Measurements from ENCODE around the gene ZBTB7B.

Gene ZBTB7B

GRCh38 chr1:155005076-155006011 is 2.7 kb downstream of the ZBTB7B start:
- DNase-seq: peak; percentile 35 to 78

GRCh38 chr1:155006601-155007101 is 4.0 kb downstream of the ZBTB7B start:
- DNase-seq: peak in 1 of 2 donors; percentile 55

GRCh38 chr1:155007251-155007828 is 4.7 kb downstream of the ZBTB7B start:
- peak; percentile 21 to 56 for DNase-seq

DNA sequence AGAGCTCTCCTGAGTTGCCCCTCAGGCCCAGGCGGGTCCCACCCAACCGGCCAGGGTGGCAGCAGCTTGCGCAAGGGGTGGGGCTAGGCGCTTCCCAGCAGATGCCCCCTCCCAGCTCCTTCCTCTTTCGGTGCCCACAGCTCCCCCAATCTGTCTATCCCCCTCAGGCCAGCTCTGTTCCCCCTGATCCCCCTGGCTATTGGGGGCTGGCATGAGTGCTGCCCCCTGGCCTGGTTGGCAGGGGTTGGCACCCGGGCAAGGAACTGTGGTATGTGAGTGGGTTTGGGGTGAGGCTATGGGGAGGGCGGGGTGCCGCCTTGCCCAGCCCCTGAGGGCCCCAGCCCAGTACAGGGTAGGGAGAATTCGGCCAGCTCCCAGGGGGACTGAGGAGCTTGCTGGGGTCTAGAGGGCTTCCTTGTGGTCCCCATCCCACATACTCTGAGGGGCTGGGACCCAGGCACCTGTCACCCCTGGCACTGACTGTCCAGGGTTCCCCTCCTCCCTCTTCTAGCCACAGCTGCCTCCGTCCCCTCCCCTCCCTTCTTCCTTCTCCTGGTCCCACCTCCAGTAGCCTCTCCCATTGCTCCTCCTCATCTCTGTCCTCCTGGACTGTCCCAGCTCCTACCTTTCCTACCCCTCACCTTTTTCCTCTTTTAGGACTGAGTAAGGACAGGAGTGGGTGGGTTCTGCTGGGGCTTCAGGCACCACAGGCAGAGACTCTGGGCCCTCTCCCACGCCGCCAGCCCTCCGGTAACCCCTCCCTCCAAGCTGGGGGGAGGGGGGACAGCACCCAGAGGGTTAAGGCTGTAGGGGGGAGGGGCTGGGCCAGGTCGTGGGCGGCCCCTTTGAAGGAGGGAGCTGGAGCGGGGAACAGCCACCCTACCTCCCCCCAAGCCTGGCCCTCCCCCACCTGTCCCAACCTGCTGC is 5.7 kb downstream of the ZBTB7B start:
- peak in 1 of 2 donors; percentile 36 for DNase-seq

GRCh38 chr1:155009221-155009711 is 6.7 kb downstream of the ZBTB7B start:
- DNase-seq: no peak

DNA sequence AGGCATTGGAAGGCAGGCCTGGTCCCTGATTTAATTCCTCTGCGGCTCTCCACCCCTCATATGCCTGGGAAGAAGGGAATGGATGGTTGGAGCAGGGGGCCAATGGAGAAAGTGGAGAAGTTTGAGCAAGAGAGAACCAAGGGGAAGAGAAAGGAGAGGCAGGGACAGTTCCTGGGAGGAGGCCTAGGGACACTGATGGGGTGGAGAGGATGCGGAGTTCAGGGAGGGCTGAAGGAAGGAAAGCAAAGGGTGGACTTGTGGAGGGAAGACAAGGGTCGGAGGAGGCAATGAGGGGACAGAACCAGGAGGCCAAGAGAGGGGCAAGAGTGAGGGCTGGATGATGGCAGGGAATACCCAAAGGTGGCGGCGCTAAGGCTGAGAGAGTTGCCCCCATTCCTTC is 7.1 kb downstream of the ZBTB7B start:
- no peak for DNase-seq

GRCh38 chr1:155010211-155010918 is 7.8 kb downstream of the ZBTB7B start:
- DNase-seq: no peak

GRCh38 chr1:155011004-155011416 is 8.4 kb downstream of the ZBTB7B start:
- no peak for DNase-seq

DNA sequence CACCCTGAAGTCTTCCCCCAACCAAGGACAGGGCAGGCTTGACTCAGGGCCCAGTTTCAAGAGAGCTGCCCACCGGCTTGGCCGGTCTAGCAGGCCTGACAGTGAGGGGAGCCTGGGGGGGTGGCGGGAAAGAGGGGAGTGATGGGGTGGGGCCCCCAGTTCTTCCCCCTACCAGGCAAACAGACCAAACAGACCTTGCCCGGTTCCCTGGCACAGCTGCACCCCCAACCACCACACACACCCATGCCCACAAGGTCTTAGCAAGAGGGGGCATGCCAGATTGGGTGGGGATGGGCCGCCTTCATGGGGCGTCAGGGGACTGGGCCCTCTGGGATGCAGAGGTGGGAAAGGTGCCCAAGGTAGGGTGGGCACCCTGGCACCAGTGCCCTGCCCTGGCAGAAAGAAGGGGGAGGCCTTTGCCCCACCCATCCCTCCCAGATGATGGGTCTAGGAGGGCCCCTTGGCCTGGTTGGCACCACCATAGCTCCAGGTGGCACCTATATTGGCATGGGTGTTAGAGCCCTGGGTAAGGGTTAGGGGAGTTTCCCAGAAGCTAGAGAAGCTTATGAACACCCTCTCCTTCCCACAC is 8.9 kb downstream of the ZBTB7B start:
- DNase-seq: no peak

- peak; percentile 75 to 77 for DNase-seq
These were observed 9.5 kb downstream of the ZBTB7B start for GRCh38 chr1:155012026-155012546.

DNA sequence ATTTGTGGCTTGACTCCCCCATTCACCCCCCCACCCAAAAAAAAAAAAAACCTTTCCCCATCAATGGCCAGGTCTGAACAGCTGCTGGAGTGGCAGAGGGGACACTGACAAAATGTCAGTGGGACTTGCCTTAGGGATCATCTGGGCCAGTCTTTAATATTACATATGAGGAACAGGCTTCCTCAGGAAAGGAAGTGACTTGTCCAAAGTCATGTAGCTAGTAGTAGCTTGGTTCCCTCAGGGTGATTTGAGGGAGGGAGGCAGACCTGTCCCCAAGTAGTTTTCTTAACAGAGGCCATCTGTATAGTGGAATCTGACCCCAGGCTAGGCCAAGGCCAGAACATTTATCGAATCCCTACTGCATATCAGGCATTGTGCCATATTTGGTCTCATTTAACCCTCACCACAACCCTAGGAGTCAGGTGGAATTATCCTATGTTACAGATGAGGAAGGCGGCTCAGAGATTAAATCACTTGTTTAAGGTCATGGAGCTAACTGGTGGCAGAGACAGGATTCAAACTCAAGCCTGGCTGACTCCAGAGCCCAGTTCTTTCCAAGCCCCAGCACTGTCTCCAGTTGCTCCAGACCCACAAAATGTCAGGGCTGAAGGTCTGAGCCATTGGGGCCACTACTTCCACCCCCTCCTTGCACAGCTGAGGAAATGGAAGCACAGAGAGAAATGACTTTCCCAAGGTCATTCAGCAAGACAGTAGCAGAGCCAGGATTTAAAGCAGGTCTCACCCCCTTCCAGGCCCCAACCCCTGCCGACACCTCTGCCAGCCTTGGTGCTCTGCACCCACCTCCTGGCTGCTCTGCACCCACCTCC is 10.4 kb downstream of the ZBTB7B start:
- DNase-seq: no peak

- no peak for DNase-seq
These were observed 11.0 kb downstream of the ZBTB7B start for GRCh38 chr1:155013632-155014031.

DNA sequence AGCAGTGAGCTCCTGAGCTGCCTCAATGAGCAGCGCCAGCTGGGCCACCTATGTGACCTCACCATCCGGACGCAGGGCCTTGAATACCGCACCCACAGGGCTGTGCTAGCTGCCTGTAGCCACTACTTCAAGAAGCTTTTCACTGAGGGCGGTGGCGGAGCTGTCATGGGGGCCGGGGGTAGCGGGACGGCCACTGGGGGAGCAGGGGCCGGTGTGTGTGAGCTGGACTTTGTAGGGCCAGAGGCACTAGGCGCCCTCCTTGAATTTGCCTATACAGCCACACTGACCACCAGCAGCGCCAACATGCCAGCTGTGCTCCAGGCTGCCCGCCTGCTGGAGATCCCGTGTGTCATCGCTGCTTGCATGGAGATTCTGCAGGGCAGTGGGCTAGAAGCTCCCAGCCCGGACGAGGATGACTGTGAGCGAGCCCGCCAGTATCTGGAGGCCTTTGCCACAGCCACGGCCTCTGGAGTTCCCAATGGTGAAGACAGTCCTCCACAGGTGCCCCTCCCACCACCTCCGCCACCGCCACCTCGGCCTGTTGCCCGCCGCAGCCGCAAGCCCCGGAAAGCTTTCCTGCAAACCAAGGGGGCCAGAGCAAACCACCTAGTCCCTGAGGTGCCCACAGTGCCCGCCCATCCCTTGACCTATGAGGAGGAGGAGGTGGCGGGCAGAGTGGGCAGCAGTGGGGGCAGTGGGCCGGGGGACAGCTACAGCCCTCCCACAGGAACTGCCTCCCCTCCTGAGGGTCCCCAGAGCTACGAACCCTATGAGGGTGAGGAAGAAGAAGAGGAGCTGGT is 12.3 kb downstream of the ZBTB7B start:
- no peak for DNase-seq

DNA sequence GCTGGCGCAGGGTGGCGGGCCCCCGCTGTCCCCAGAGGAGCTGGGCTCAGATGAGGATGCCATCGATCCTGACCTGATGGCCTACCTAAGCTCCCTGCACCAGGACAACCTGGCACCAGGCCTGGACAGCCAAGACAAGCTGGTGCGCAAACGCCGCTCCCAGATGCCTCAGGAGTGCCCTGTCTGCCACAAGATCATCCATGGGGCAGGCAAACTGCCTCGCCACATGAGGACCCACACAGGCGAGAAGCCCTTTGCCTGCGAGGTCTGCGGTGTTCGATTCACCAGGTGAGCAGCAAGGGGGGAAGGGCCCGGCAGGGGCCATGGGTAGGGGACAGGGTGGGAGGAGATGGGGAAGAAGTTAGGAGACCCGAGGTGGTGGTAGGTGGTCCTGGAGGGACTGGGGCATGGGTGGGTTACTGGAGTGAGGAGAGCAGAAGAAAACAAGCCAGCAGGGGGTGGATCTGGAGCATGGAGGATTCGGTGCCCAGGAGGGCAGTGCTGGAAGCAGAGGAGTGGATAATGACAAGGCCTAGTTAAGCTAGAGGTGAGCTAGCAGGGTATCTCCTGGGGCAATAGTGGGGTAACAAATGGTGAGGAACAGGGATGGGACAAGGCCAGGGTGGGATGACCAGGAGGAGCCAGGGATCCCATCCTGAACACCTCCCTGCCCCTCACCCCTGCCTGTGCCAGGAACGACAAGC is 13.1 kb downstream of the ZBTB7B start:
- DNase-seq: no peak

DNA sequence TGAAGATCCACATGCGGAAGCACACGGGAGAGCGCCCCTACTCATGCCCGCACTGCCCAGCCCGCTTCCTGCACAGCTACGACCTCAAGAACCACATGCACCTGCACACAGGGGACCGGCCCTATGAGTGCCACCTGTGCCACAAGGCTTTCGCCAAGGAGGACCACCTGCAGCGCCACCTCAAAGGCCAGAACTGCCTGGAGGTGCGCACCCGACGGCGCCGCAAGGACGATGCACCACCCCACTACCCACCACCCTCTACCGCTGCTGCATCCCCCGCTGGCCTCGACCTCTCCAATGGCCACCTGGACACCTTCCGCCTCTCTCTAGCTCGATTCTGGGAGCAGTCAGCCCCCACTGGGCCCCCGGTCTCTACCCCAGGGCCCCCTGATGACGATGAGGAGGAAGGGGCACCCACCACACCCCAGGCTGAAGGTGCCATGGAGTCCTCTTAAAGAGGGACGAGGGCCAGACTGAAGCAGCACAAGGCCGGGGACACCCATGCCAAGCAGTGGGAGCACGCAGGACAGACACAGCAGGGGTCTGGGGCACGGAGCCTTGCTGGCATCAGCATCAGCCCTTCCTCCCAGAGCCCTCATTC is 13.7 kb downstream of the ZBTB7B start:
- DNase-seq: no peak

DNA sequence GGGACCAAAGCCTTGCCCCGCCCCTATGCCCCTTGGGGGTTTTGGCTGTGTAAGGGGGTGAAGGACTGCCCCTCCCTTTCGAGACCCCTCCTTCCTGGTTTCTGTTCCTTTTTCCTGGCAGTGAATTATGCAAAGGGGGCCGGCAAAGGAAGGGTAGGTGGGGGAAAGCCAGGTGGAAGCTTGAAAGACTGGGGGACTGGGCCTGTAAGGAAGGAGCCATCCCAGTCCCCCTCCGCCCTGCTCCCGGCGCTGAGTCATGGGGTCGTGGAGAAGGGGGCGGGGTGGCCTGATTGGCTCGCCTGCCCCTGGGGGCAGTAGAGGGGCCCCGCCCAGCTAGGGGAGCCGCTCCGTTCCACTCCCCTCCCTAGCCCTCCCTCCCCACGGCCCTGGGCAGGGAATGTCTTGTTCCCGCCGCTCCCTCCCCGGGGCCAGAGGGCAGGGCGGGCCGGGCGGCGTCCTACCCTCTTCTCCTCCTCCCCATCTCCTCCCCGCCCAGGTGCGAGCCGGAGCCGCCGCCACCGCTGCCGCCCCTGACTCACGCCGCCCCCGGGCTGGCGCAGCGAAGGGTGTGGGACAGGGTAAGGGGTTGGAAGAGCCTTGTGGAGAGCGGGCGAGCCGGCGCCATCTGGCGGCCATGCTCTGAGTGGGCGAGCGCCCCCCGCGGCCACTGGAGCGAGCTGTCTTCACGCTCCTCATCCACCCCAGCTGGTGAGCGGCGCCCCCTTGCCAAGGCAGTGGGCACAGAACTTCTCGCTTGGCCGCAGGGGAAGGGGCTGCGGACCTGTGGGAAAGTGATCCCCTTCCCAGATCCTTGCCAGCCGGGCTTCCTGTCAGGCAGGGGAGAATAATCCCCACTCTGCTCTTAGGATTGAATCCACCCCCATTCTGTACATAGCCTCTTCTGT is 14.7 kb downstream of the ZBTB7B start:
- DNase-seq: peak; percentile 84 to 87

DNA sequence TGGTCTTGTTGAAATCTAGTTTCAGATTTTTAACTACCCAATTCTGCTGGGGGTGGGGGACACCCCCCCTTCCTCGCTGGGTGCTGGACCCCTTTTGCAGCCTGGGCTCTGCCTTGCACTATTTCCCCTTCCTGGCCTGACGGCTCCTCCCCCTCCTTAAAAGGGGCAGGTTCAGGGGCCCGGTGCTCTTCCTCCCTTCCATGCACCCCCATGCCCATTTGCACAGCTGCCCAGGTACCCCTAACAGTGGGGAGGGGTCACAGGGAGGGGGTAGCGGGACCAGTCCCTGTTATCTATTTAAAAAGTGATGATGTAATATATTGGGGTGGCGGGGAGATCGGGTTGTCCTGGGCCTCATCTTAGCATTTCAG is 15.3 kb downstream of the ZBTB7B start:
- no peak for DNase-seq
